Rectal smooth muscle tissue (tissue), 1 donor: ENCODE data around the gene NLN.
"Not testable (repeated sequence)": the region's sequence is repeated elsewhere in the genome, so short reads cannot be mapped to it uniquely, and the experiment has no call there.

ENCODE experiments used
- H3K27ac ChIP-seq: one replicate; pipeline ENCODE4 v1.7.0; 2013; ENCODE audit warnings: low read depth, low read length, inconsistent platforms
- H3K27me3 ChIP-seq: one replicate; pipeline ENCODE4 v1.7.0; 2013; ENCODE audit warnings: low read length; ENCODE audit not compliant: control insufficient read depth, insufficient read depth
- H3K36me3 ChIP-seq: one replicate; pipeline ENCODE4 v1.7.0; 2013; ENCODE audit warnings: low read length; ENCODE audit not compliant: control insufficient read depth, insufficient read depth
- H3K4me1 ChIP-seq: one replicate; pipeline ENCODE4 v1.7.0; 2013; ENCODE audit warnings: low read length; ENCODE audit not compliant: control insufficient read depth, insufficient read depth
- H3K4me3 ChIP-seq: one replicate; pipeline ENCODE4 v1.7.0; 2013; ENCODE audit warnings: low read length
- H3K9ac ChIP-seq: one replicate; pipeline ENCODE4 v1.7.0; 2013; ENCODE audit warnings: low read length

Gene NLN

GRCh38 chr5:65858316-65858715 lies 136.3 kb downstream of the NLN start:
- H3K27ac ChIP-seq: no peak overlapping the region
- no peaks in the 10 kb centered on the region for H3K4me1 ChIP-seq
- H3K27me3 ChIP-seq: no peaks in the 10 kb centered on the region
- no peaks in the 10 kb centered on the region for H3K36me3 ChIP-seq
- no peak overlapping the region for H3K9ac ChIP-seq
- no peak overlapping the region for H3K4me3 ChIP-seq

GRCh38 chr5:65861830-65862241 lies 139.8 kb downstream of the NLN start:
- Histone ChIP-seq H3K4me1 (no peaks in the 10 kb centered on the region), H3K27me3 (no peaks in the 10 kb centered on the region), H3K36me3 (no peaks in the 10 kb centered on the region), H3K4me3 (no peak overlapping the region), H3K27ac (no peak overlapping the region), H3K9ac (no peak overlapping the region)

- Histone ChIP-seq H3K9ac (no peak overlapping the region), H3K4me1 (no peaks in the 10 kb centered on the region), H3K27me3 (no peaks in the 10 kb centered on the region), H3K27ac (no peak overlapping the region), H3K36me3 (no peaks in the 10 kb centered on the region), H3K4me3 (no peak overlapping the region)
These were observed 140.4 kb downstream of the NLN start for GRCh38 chr5:65862384-65862783.

- Histone ChIP-seq H3K9ac (no peak overlapping the region), H3K27me3 (no peaks in the 10 kb centered on the region), H3K27ac (no peak overlapping the region), H3K4me1 (no peaks in the 10 kb centered on the region), H3K4me3 (no peak overlapping the region), H3K36me3 (no peaks in the 10 kb centered on the region)
These were observed 141.7 kb downstream of the NLN start for GRCh38 chr5:65863747-65864146.

- Histone ChIP-seq H3K4me3 (no peak overlapping the region), H3K9ac (no peak overlapping the region), H3K36me3 (no peaks in the 10 kb centered on the region), H3K27ac (no peak overlapping the region), H3K4me1 (no peaks in the 10 kb centered on the region), H3K27me3 (no peaks in the 10 kb centered on the region)
These were observed 145.0 kb downstream of the NLN start for GRCh38 chr5:65866837-65867521.

- Histone ChIP-seq H3K9ac (no peak overlapping the region), H3K4me3 (no peak overlapping the region), H3K36me3 (no peaks in the 10 kb centered on the region), H3K27me3 (no peaks in the 10 kb centered on the region), H3K27ac (no peak overlapping the region), H3K4me1 (no peaks in the 10 kb centered on the region)
These were observed 145.7 kb downstream of the NLN start for GRCh38 chr5:65867542-65868195.

GRCh38 chr5:65868509-65868908 lies 146.5 kb downstream of the NLN start:
- H3K27ac ChIP-seq: no peak overlapping the region
- H3K4me1 ChIP-seq: no peaks in the 10 kb centered on the region
- H3K9ac ChIP-seq: no peak overlapping the region
- H3K27me3 ChIP-seq: no peaks in the 10 kb centered on the region
- no peak overlapping the region for H3K4me3 ChIP-seq
- H3K36me3 ChIP-seq: no peaks in the 10 kb centered on the region

GRCh38 chr5:65871182-65871581 lies 149.2 kb downstream of the NLN start:
- Histone ChIP-seq H3K27ac (no peak overlapping the region), H3K4me3 (no peak overlapping the region), H3K4me1 (no peaks in the 10 kb centered on the region), H3K9ac (no peak overlapping the region), H3K27me3 (no peaks in the 10 kb centered on the region), H3K36me3 (no peaks in the 10 kb centered on the region)

GRCh38 chr5:65871776-65872175 lies 149.8 kb downstream of the NLN start:
- not testable (repeated sequence) for H3K27me3 ChIP-seq, H3K36me3 ChIP-seq, H3K4me3 ChIP-seq, H3K9ac ChIP-seq, H3K4me1 ChIP-seq, H3K27ac ChIP-seq

GRCh38 chr5:65873181-65873750 lies 151.3 kb downstream of the NLN start:
- Histone ChIP-seq H3K4me1 (no peaks in the 10 kb centered on the region), H3K36me3 (no peaks in the 10 kb centered on the region), H3K27ac (no peak overlapping the region), H3K9ac (no peak overlapping the region), H3K27me3 (no peaks in the 10 kb centered on the region), H3K4me3 (no peak overlapping the region)

GRCh38 chr5:65874241-65874640 lies 152.2 kb downstream of the NLN start:
- H3K4me1 ChIP-seq: no peaks in the 10 kb centered on the region

GRCh38 chr5:65876496-65876895 lies 154.5 kb downstream of the NLN start:
- Histone ChIP-seq H3K27me3 (no peaks in the 10 kb centered on the region), H3K36me3 (no peaks in the 10 kb centered on the region), H3K27ac (no peak overlapping the region), H3K9ac (no peak overlapping the region), H3K4me1 (no peaks in the 10 kb centered on the region), H3K4me3 (no peak overlapping the region)

More at GRCh38 chr5:65874241-65874640, 152.2 kb downstream of the NLN start:
- Histone ChIP-seq H3K4me3 (no peak overlapping the region), H3K27me3 (no peaks in the 10 kb centered on the region), H3K36me3 (no peaks in the 10 kb centered on the region), H3K27ac (no peak overlapping the region), H3K9ac (no peak overlapping the region)

- Histone ChIP-seq H3K4me3 (no peak overlapping the region), H3K9ac (no peak overlapping the region), H3K36me3 (no peaks in the 10 kb centered on the region), H3K27ac (no peak overlapping the region), H3K27me3 (no peaks in the 10 kb centered on the region), H3K4me1 (no peaks in the 10 kb centered on the region)
These were observed 155.0 kb downstream of the NLN start for GRCh38 chr5:65876970-65877369.
